ENCODE measurements around the gene C11orf71.

Gene C11orf71

DNA sequence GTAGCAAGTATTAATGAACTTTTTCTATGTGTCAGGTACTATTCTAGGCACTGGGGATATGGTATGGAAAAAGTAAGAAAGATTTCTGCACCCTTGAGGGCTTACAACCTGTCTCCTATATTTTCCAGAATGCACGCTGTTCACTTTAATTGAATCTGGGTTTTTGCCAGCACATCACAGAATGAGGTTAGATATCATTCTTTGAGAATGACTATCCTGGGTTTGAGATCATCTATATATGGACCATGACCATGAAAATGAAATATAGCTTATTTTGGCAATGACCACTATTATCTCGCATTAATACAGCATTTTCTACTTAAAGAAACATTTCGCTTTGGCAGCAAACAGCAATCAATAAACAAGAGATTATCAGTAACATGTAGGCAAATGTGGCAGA is 46.9 kb downstream of the C11orf71 start:
- DNase-seq: no peak

DNA sequence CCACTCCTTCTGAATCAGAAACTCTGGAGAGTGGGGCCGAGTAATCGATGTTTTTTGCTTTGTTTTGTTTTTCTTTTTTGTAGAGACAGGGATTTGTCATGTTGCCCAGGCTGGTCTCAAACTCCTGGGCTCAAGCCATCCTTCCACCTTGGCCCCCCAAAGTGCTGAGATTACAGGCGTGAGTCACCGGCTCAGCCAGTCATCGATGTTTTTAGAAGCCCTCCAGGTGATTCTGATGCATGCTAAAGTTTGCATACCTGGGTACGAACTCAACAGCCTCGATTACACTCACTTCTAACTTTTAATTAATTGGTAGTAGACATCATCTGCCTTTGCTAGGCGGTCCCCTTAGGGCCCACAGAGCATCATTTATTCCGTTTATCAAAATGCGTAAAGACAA is 50.3 kb downstream of the C11orf71 start:
- DNase-seq: no peak
